Activated CD4-positive, alpha-beta T cell treated with anti-CD3 and anti-CD28 coated beads for 36 hours (primary cell): Measurements from ENCODE around the gene RAPGEF2. TPM values are rescaled to one million over a fixed set of nuclear protein-coding genes. Genes with fewer than 3 reads are reported as not detected.
"Not testable (repeated sequence)": the region's sequence is repeated elsewhere in the genome, so short reads cannot be mapped to it uniquely, and the experiment has no call there.

ENCODE experiments used
- ATAC-seq: fragments of 200-7000 bp; cut with Tn5 transposase; one replicate; pipeline ENCODE4 v1.10.0; 2021; ENCODE audit warnings: mild to moderate bottlenecking, moderate library complexity
- CTCF ChIA-PET: fragments of 350-600 bp; sonication (Branson Sonifier 250); formaldehyde crosslinking; loops from one replicate; lab custom pipeline; 2021; ENCODE audit warnings: antibody characterized with exemption; lab: Charles Lee
- POLR2A ChIA-PET: fragments of 350-600 bp; sonication (Branson Sonifier 250); formaldehyde crosslinking; loops from one replicate; lab custom pipeline; 2021; ENCODE audit warnings: antibody characterized with exemption, inconsistent platforms; lab: Charles Lee
- DNase-seq: peaks from one replicate; pipeline ENCODE4 v3.0.0-alpha.2; 2020
- H3K27ac Mint-ChIP-seq: one replicate; pipeline ENCODE4 v1.8.0; 2021; ENCODE audit warnings: mixed read lengths
- H3K27me3 Mint-ChIP-seq: one replicate; pipeline ENCODE4 v1.8.0; 2021; ENCODE audit warnings: mixed read lengths
- H3K36me3 Mint-ChIP-seq: one replicate; pipeline ENCODE4 v1.8.0; 2021; ENCODE audit warnings: low read depth, mixed read lengths
- H3K4me1 Mint-ChIP-seq: one replicate; pipeline ENCODE4 v1.8.0; 2021; ENCODE audit warnings: mixed read lengths
- H3K4me3 Mint-ChIP-seq: one replicate; pipeline ENCODE4 v1.8.0; 2021; ENCODE audit warnings: mild to moderate bottlenecking, moderate library complexity, mixed read lengths
- H3K9me3 Mint-ChIP-seq: one replicate; pipeline ENCODE4 v1.8.0; 2021; ENCODE audit warnings: low read depth, mixed read lengths
- intact Hi-C, 2 experiments: fragments of 100-400 bp; cut with DNase I in 1 of 2; cut with micrococcal nuclease in 1 of 2; formaldehyde crosslinking; loops; one replicate each; pipeline versions ENCODE4 v1.14.2 to v1.15.1; 2022 to 2024; cut with DNase I, micrococcal nuclease
- total RNA-seq, 2 experiments: library from RNA; stranded (reverse); gene quantifications; one replicate each; pipeline ENCODE4 v1.2.3, GENCODE V29; 2021

RAPGEF2 gene
- total RNA-seq, 2 experiments from 2014 or later, result 18.5 to 20.2 TPM

DNA sequence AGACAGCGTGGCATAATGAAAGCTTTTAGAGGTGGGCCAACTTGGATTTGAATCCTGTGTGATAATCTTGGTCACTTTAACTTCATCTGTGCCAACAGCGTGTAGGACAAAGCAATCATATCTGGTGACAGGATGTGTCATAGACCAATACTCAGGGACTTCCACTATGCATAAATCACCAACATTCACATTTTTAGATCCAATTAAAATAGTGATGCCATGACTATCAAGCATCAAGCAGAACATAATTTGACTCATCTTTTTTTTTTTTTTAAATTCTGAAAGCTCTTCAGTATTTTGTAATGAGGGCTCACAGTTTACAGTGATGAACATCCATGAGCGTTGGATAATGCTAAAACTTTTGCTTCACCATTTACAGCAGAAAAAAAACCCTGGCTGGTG, 27.3 kb upstream of the RAPGEF2 start:
- POLR2A ChIA-PET, result no interaction called here
- peak; percentile 49 for ATAC-seq

DNA sequence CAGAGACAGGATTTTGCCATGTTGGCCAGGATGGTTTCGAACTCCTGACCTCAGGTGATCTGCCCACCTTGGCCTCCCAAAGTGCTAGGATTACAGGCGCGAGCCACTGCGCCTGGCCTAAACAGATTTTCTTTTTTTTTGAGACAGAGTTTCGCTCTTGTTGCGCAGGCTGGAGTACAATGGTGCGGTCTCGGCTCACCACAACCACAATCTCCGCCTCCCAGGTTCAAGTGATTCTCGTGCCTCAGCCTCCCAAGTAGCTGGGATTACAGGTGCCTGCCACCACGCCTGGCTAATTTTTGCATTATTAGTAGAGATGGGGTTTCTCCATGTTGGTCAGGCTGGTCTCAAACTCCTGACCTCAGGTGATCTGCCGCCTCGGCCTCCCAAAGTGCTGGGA, 25.9 kb upstream of the RAPGEF2 start:
- DNase-seq, result peak; percentile 32
- H3K4me3 Mint-ChIP-seq, CTCF ChIA-PET, H3K9me3 Mint-ChIP-seq, H3K36me3 Mint-ChIP-seq, ATAC-seq, H3K27ac Mint-ChIP-seq, H3K27me3 Mint-ChIP-seq: not testable (repeated sequence)
- POLR2A ChIA-PET, result interaction anchor here (0.6 kb wide), 1 partner anchor 141 kb away, joined by 3 read pairs; no protein-coding TSS in a partner anchor
- intact Hi-C loops, result loop anchor here (1.0 to 10.0 kb wide), 7 partner anchors 26 to 405 kb away; partner anchors contain the start of genes C4orf46 (in 1 of the 2), ETFDH (in 1 of the 2), PPID (in 1 of the 2) and RAPGEF2 (in 1 of the 2)
- peaks cover 25% of the 10 kb centered on the region for H3K4me1 Mint-ChIP-seq

More for the DNA sequence above, 27.3 kb upstream of the RAPGEF2 start:
- peaks cover 2% of the 10 kb centered on the region for H3K9me3 Mint-ChIP-seq
- intact Hi-C loops, result loop anchor here (5.0 to 10.0 kb wide), 4 partner anchors 129 to 403 kb away; partner anchors contain the start of genes C4orf46 (in 1 of the 2), ETFDH (in 1 of the 2) and PPID (in 1 of the 2)
- no peaks in the 10 kb centered on the region for H3K36me3 Mint-ChIP-seq
- H3K27me3 Mint-ChIP-seq, result no peaks in the 10 kb centered on the region
- H3K27ac Mint-ChIP-seq, result no peak overlapping the region
- no peak for DNase-seq
- CTCF ChIA-PET, result no interaction called here
- H3K4me1 Mint-ChIP-seq, result peaks cover 38% of the 10 kb centered on the region
- H3K4me3 Mint-ChIP-seq, result no peak overlapping the region

DNA sequence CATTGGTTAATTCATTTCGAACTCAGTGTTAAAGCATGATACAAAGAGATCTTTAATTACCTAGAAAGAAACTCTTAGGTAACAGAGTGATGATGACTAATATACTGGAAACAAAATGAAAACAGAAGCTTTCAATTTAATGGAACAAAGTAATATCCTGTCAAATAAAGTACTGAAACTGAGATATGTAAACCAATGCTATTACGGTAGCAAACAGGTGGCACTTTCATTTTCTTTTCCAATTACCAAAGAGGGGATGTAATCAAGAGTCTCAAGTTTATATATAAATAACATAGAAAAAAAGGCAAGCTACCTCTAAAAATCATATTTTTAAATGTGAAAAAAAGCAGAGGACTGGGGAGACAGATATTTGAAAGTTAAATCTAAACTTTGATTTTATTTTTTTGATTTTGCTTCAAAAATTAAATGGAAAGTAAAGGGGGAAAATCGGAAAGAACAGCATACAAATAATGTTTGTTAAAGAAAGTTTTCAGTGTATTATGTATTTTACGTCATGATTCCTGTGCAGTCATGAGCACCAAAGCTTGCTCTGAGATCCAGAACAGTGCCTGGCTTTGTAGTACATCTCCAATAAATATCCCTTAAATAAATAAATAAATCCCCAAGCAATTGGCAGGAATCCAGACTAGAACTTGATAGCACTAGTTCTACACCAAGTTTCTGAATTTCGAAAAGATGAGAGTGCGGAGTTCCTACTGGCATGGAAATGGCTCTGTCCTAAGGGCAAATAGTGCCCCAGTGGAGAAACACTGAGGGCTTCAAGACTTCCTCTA, 25.0 kb upstream of the RAPGEF2 start:
- H3K4me3 Mint-ChIP-seq, result peak overlapping the region; percentile 21
- CTCF ChIA-PET, result interaction anchor here (0.6 kb wide), 1 partner anchor 165 kb away, joined by 3 read pairs; no protein-coding TSS in a partner anchor

DNA sequence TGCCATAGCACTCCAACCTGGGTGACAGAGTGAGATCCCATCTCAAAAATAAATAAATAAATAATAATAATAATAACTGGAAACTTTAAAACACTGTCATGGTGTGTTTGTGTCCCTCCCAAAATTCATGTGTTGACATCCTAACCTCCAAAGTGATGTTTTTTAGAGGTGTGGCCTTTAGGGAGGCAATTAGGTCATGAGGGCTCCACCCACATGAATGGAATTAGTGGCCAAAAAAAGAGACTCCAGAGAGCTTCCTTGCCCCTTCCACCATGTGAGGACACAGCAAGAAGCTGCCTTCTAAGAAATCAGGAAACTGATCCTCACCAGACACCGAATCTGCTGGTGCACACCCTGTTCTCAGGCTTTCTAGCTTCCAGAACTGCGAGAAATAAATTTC, 23.8 kb upstream of the RAPGEF2 start:
- Mint-ChIP-seq H3K4me3 (no peak overlapping the region), H3K36me3 (no peaks in the 10 kb centered on the region), H3K27me3 (peaks cover 2% of the 10 kb centered on the region), H3K9me3 (peaks cover 2% of the 10 kb centered on the region), H3K27ac (no peak overlapping the region), H3K4me1 (peaks cover 25% of the 10 kb centered on the region)
- DNase-seq, result no peak
- intact Hi-C loops, result loop anchor here (5.0 to 10.0 kb wide), 4 partner anchors 126 to 407 kb away; partner anchors contain the start of genes C4orf46 (in 1 of the 2), ETFDH (in 1 of the 2) and PPID (in 1 of the 2)
- ChIA-PET POLR2A (no interaction called here), CTCF (no interaction called here)
- ATAC-seq, result no peak

More for the DNA sequence above, 25.0 kb upstream of the RAPGEF2 start:
- peak; percentile 84 for ATAC-seq
- Mint-ChIP-seq H3K9me3 (peaks cover 2% of the 10 kb centered on the region), H3K4me1 (peaks cover 25% of the 10 kb centered on the region), H3K27ac (peak overlapping the region; percentile 47), H3K27me3 (no peaks in the 10 kb centered on the region), H3K36me3 (no peaks in the 10 kb centered on the region)
- no peak for DNase-seq
- POLR2A ChIA-PET, result interaction anchor here (0.6 kb wide), 1 partner anchor 140 kb away, joined by 3 read pairs; no protein-coding TSS in a partner anchor
- intact Hi-C loops, result loop anchor here (1.0 to 10.0 kb wide), 7 partner anchors 25 to 406 kb away; partner anchors contain the start of genes C4orf46 (in 1 of the 2), ETFDH (in 1 of the 2), PPID (in 1 of the 2) and RAPGEF2 (in 1 of the 2)

DNA sequence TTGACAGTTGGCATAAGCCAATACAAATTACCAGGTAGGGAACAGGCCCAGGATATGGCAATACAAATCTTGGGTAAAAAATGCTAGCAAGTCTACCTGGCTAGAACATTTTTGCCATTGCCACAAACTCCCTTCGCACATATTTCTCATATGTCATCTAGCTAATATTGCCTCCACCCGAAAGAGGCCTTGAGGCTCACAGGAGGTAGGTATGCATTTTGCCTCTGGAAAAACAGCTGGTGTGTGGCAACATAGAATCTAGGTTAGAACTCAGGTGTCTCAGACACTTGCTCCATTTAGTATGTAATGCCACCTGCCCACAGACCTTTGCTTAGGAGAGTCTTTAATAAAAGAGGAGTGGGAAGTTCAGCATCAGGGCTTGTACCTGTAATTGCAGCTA, 16.3 kb upstream of the RAPGEF2 start:
- H3K27ac Mint-ChIP-seq, result no peak overlapping the region
- no peaks in the 10 kb centered on the region for H3K4me1 Mint-ChIP-seq
- H3K4me3 Mint-ChIP-seq, result no peak overlapping the region
- ATAC-seq, result no peak
- intact Hi-C loops, result no loop called here
- ChIA-PET POLR2A (no interaction called here), CTCF (no interaction called here)
- H3K27me3 Mint-ChIP-seq, result peaks cover 4% of the 10 kb centered on the region
- DNase-seq, result no peak
- H3K36me3 Mint-ChIP-seq, result no peaks in the 10 kb centered on the region
- H3K9me3 Mint-ChIP-seq, result no peaks in the 10 kb centered on the region

DNA sequence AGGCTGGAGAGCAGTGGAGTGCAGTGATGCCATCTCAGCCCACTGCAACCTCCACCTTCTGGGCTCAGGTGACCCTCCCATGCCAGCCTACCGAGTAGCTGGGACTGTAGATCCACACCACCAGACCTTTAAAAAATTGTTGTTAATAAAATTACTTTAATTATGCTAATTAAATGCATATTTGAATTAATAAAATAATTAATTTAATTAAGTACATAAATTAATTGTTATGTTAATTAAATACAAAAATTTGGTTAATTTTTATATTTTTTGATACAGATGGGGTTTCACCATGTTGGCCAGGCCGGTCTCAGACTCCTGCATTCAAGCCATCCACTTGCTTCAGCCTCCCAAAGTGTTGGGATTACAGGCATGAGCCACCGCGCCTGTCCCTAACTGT, 12.6 kb upstream of the RAPGEF2 start:
- ChIA-PET POLR2A (no interaction called here), CTCF (no interaction called here)
- no peak overlapping the region for H3K27ac Mint-ChIP-seq

DNA sequence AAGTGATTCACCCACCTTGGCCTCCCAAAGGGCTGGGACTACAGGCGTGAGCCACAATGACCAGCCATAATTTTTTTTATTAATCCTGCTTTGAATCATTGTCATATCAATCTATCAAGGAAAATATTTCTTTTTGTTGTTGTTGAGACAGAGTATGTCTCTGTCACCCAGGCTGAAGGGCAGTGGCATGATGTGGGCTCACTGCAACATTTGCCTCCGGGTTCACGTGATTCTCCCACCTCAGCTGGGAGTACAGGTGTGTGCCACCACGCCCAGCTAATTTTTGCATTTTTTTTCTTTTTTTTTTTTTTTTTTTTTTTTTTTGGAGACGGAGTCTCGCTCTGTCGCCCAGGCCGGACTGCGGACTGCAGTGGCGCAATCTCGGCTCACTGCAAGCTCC, 8.7 kb upstream of the RAPGEF2 start:
- H3K4me1 Mint-ChIP-seq, H3K36me3 Mint-ChIP-seq, ATAC-seq, intact Hi-C loops, H3K27me3 Mint-ChIP-seq, DNase-seq, H3K9me3 Mint-ChIP-seq, H3K4me3 Mint-ChIP-seq, H3K27ac Mint-ChIP-seq: not testable (repeated sequence)
- ChIA-PET POLR2A (interaction anchor here (0.6 kb wide), 1 partner anchor 10 kb away, joined by 5 read pairs; no protein-coding TSS in a partner anchor), CTCF (interaction anchor here (0.6 kb wide), 1 partner anchor 21 kb away, joined by 3 read pairs; no protein-coding TSS in a partner anchor)

More for the DNA sequence above, 12.6 kb upstream of the RAPGEF2 start:
- no peak for ATAC-seq
- peaks cover 5% of the 10 kb centered on the region for H3K27me3 Mint-ChIP-seq
- no peak overlapping the region for H3K4me3 Mint-ChIP-seq
- H3K9me3 Mint-ChIP-seq, result no peaks in the 10 kb centered on the region
- no peaks in the 10 kb centered on the region for H3K36me3 Mint-ChIP-seq
- H3K4me1 Mint-ChIP-seq, result no peaks in the 10 kb centered on the region
- intact Hi-C loops, result no loop called here
- DNase-seq, result no peak

DNA sequence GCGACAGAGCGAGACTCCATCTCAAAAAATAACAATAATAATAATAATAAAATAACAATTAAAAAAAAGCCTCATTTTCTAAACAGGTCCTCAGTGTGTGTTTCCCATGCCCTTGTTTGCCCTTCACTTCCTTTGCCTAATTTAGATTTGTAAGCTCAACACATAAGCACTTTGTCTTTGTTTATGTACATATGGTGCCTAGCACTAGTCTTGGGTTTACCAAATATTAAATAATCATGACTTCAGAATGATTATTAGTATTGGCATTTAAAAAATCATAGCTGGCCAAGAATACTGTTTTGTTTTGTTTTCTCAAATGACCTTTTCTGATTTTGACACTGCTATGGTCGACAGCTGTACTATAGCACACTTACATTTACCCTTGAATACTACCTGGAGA, 6.4 kb upstream of the RAPGEF2 start:
- Mint-ChIP-seq H3K27me3 (peaks cover 7% of the 10 kb centered on the region), H3K4me1 (peaks cover 13% of the 10 kb centered on the region), H3K9me3 (no peaks in the 10 kb centered on the region), H3K27ac (no peak overlapping the region), H3K36me3 (no peaks in the 10 kb centered on the region), H3K4me3 (no peak overlapping the region)
- POLR2A ChIA-PET, result no interaction called here
- CTCF ChIA-PET, result interaction anchor here (0.6 kb wide), 3 partner anchors 107 to 308 kb away, joined by 3 read pairs; no protein-coding TSS in a partner anchor
- DNase-seq (no peak), ATAC-seq (no peak)
- intact Hi-C loops, result no loop called here

DNA sequence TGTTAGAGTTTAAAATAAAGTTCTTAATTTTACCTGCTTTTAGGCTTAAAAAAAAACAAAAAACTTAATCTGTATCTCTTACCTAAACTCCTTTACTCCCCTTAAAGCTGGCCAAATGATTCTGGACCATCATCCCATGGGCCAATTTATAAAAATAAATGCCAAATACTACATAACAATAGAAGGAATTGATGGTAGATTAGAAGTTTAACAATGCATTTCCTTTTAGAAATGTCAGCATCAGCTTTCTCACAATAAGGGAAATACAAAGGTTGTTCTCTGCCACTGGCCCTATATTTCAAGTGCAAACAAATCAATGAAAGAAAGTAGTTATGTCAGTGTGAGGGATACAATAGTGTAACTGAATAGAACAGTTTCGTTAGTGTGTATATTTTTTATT, 5.7 kb upstream of the RAPGEF2 start:
- CTCF ChIA-PET, result interaction anchor here (0.6 kb wide), 1 partner anchor 116 kb away, joined by 3 read pairs; no protein-coding TSS in a partner anchor
- DNase-seq (no peak), ATAC-seq (no peak)
- H3K4me3 Mint-ChIP-seq, result no peak overlapping the region
- H3K4me1 Mint-ChIP-seq, result peaks cover 20% of the 10 kb centered on the region
- no peaks in the 10 kb centered on the region for H3K9me3 Mint-ChIP-seq
- no peak overlapping the region for H3K27ac Mint-ChIP-seq
- intact Hi-C loops, result no loop called here
- no peaks in the 10 kb centered on the region for H3K36me3 Mint-ChIP-seq
- POLR2A ChIA-PET, result no interaction called here
- peaks cover 4% of the 10 kb centered on the region for H3K27me3 Mint-ChIP-seq

DNA sequence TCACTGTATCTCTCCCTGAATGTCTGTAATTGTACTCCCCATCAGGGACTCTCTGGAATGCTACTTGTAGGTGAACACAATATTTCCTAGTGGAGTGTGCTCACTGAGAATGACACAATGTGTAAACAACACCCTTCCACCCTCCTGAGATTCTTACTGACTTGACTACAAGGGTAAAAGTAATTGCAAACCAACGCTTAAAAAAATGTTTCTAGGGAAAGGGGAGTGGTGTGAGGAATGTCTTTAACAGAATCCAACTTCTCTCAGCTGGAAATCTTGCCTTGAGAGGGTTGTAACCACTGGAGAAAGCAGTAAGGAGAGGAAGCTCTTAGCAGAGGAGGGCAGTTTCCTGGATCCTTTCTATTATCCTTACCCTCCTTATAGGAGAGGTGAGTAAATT, 5.1 kb upstream of the RAPGEF2 start:
- ChIA-PET POLR2A (no interaction called here), CTCF (interaction anchor here (1.4 kb wide), 1 partner anchor 79 kb away, joined by 4 read pairs; no protein-coding TSS in a partner anchor)
- no peaks in the 10 kb centered on the region for H3K36me3 Mint-ChIP-seq
- peaks cover 23% of the 10 kb centered on the region for H3K4me1 Mint-ChIP-seq
- H3K9me3 Mint-ChIP-seq, result no peaks in the 10 kb centered on the region
- no peak for ATAC-seq
- H3K27ac Mint-ChIP-seq, result no peak overlapping the region
- H3K4me3 Mint-ChIP-seq, result no peak overlapping the region
- peaks cover 4% of the 10 kb centered on the region for H3K27me3 Mint-ChIP-seq
- DNase-seq, result no peak
- intact Hi-C loops, result no loop called here

DNA sequence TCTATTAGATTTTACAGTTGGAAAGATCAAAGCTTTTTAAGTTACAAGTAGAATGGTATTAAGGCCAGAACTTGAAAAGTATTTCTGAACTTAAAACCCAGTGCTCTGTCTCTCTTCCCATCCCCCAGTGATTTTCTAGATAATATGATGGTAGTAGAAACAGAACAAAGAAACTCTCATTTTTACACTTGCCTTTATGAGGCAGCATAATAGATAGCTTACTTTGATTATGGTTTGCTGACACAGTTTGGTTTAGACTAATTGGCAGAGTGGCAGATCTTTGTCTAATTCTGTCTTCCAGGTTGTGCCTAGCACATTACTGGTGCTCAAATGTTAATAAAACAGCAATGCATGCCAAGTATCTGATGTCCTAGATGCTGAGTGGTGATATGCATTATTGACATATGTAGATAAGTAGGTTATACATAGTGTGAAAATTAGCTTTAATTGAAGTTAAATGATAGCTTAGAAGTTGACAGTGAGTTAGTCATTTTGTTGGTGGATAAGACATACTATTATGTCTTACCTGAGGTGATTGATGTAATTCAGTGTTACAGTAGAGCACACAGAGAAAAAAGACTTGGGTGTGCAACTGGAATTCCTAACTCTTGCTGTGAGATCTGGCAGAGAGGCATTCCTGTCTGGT, 4.3 kb upstream of the RAPGEF2 start:
- ATAC-seq, result no peak
- intact Hi-C loops, result no loop called here
- CTCF ChIA-PET, result interaction anchor here (0.6 to 1.4 kb wide), 3 partner anchors 11 to 79 kb away, joined by 3 to 4 read pairs (median 4); no protein-coding TSS in a partner anchor

More for the DNA sequence above, 4.3 kb upstream of the RAPGEF2 start:
- Mint-ChIP-seq H3K9me3 (no peaks in the 10 kb centered on the region), H3K36me3 (no peaks in the 10 kb centered on the region), H3K4me3 (no peak overlapping the region), H3K4me1 (peaks cover 23% of the 10 kb centered on the region), H3K27me3 (peaks cover 4% of the 10 kb centered on the region), H3K27ac (no peak overlapping the region)
- POLR2A ChIA-PET, result no interaction called here
- DNase-seq, result no peak
